GM12891 (cell line): ENCODE measurements around the gene AFF3.

Source experiments
- POLR2A ChIP-seq: IDR thresholded peaks from 2 replicates; pipeline ENCODE4 v1.6.1; 2011; ENCODE audit warnings: low read depth, low read length, control low read depth
- POLR2AphosphoS5 ChIP-seq: IDR thresholded peaks from 2 replicates; pipeline ENCODE4 v1.6.1; 2011; ENCODE audit warnings: low read depth, low read length, control low read depth
- SPI1 ChIP-seq: IDR thresholded peaks from 2 replicates; pipeline ENCODE4 v1.6.1; 2011; ENCODE audit warnings: low read depth, low read length, control low read depth

GRCh38 chr2:99793022-99793421 lies 349.4 kb downstream of the AFF3 start:
- TF ChIP-seq POLR2A (no peak), POLR2AphosphoS5 (no peak), SPI1 (no peak)
